HepG2 (cell line): ENCODE measurements around the gene HDGF. TPM values are rescaled to one million over a fixed set of nuclear protein-coding genes. Genes with fewer than 3 reads are reported as not detected.

Experiments used
- DNMT3B ChIP-seq: conservative IDR thresholded peaks from 2 replicates; pipeline ENCODE4 v1.6.1; 2016; ENCODE audit warnings: missing biosample characterization, control low read depth
- DR1 ChIP-seq: sonication (generic); formaldehyde crosslinking; IDR thresholded peaks from 2 replicates; pipeline ENCODE4 v1.8.0; 2021; ENCODE audit warnings: mild to moderate bottlenecking, missing genetic modification reagents, inconsistent platforms
- ELF3 ChIP-seq: IDR thresholded peaks from 2 replicates; pipeline ENCODE4 v1.6.1; 2016; ENCODE audit warnings: missing genetic modification reagents, missing compliant biosample characterization
- ELF4 ChIP-seq: sonication (generic); formaldehyde crosslinking; IDR thresholded peaks from 2 replicates; pipeline ENCODE4 v1.5.0; 2020; ENCODE audit warnings: missing genetic modification reagents, mild to moderate bottlenecking, moderate library complexity, borderline replicate concordance
- JUNB ChIP-seq: sonication (generic); formaldehyde crosslinking; IDR thresholded peaks from 2 replicates; pipeline ENCODE4 v1.8.0; 2022; ENCODE audit warnings: missing genetic modification reagents, mild to moderate bottlenecking, borderline replicate concordance
- KDM4B ChIP-seq: sonication (generic); formaldehyde crosslinking; IDR thresholded peaks from 2 replicates; pipeline ENCODE4 v1.4.0; 2020; ENCODE audit warnings: missing genetic modification reagents
- MYNN ChIP-seq: sonication (generic); formaldehyde crosslinking; IDR thresholded peaks from 2 replicates; pipeline ENCODE4 v1.4.0; 2020; ENCODE audit warnings: mild to moderate bottlenecking, low read depth, missing genetic modification reagents
- NCOA2 ChIP-seq: sonication (generic); formaldehyde crosslinking; IDR thresholded peaks from 2 replicates; pipeline ENCODE4 v1.8.0; 2022; ENCODE audit warnings: inconsistent platforms
- NCOA5 ChIP-seq: sonication (generic); formaldehyde crosslinking; IDR thresholded peaks from 2 replicates; pipeline ENCODE4 v1.4.0; 2020; ENCODE audit warnings: missing genetic modification reagents
- PAWR ChIP-seq: sonication (generic); formaldehyde crosslinking; IDR thresholded peaks from 2 replicates; pipeline ENCODE4 v1.4.0; 2020; ENCODE audit warnings: missing genetic modification reagents, mild to moderate bottlenecking, borderline replicate concordance
- PCBP1 ChIP-seq: fragments of 200-400 bp; formaldehyde crosslinking; IDR thresholded peaks from 2 replicates; pipeline ENCODE4 v1.6.1; 2017; ENCODE audit warnings: mild to moderate bottlenecking, low read depth, low read length, borderline replicate concordance
- PHF8 ChIP-seq: sonication (generic); formaldehyde crosslinking; IDR thresholded peaks from 2 replicates; pipeline ENCODE4 v1.5.0; 2020; ENCODE audit warnings: missing genetic modification reagents
- POGZ ChIP-seq: sonication (generic); formaldehyde crosslinking; IDR thresholded peaks from 2 replicates; pipeline ENCODE4 v1.4.0; 2020; ENCODE audit warnings: mild to moderate bottlenecking, missing genetic modification reagents
- POLR2G ChIP-seq: fragments of 200-400 bp; formaldehyde crosslinking; IDR thresholded peaks from 2 replicates; pipeline ENCODE4 v1.6.1; 2018; ENCODE audit warnings: mild to moderate bottlenecking, low read depth, low read length, moderate library complexity
- RXRB ChIP-seq: IDR thresholded peaks from 2 replicates; pipeline ENCODE4 v1.6.1; 2016; ENCODE audit warnings: borderline replicate concordance, missing genetic modification reagents, missing compliant biosample characterization
- SUZ12 ChIP-seq: fragments of 150-350 bp; IDR thresholded peaks from 2 replicates; pipeline ENCODE4 v1.6.1; 2014; ENCODE audit warnings: low read depth, low read length
- THAP11 ChIP-seq: IDR thresholded peaks from 2 replicates; pipeline ENCODE4 v1.6.1; 2016; ENCODE audit warnings: missing biosample characterization, missing genetic modification reagents
- YY1 ChIP-seq: IDR thresholded peaks from 2 replicates; pipeline ENCODE4 v1.6.1; 2011; ENCODE audit warnings: low read length, low read depth, moderate library complexity, mild to moderate bottlenecking; ENCODE audit not compliant: insufficient read depth, insufficient replicate concordance
- ZFP82 ChIP-seq: sonication (generic); formaldehyde crosslinking; IDR thresholded peaks from 2 replicates; pipeline ENCODE4 v1.5.1; 2020; ENCODE audit warnings: mild to moderate bottlenecking, missing genetic modification reagents, borderline replicate concordance
- ZMAT3 ChIP-seq: sonication (generic); formaldehyde crosslinking; conservative IDR thresholded peaks from 2 replicates; pipeline ENCODE4 v1.7.0; 2021; ENCODE audit warnings: missing genetic modification reagents
- ZNF121 ChIP-seq: sonication (generic); formaldehyde crosslinking; IDR thresholded peaks from 2 replicates; pipeline ENCODE4 v1.5.0; 2020; ENCODE audit warnings: mild to moderate bottlenecking, missing genetic modification reagents
- ZNF878 ChIP-seq: sonication (generic); formaldehyde crosslinking; IDR thresholded peaks from 2 replicates; pipeline ENCODE4 v1.8.1; 2023; ENCODE audit warnings: mild to moderate bottlenecking, missing genetic modification reagents, moderate library complexity
- ZSCAN22 ChIP-seq: sonication (generic); formaldehyde crosslinking; IDR thresholded peaks from 2 replicates; pipeline ENCODE4 v1.4.0; 2020; ENCODE audit warnings: mild to moderate bottlenecking, missing genetic modification reagents
- polyA plus RNA-seq, 8 experiments: library from polyadenylated mRNA; depleted of rRNA in 3 of 8; stranded (reverse) in 7 of 8; unstranded in 1 of 8; fragments of >200 nt; fragmentation: Illumina TruSeq in 4 of 8; extraction: Trizol in 4 of 8; gene quantifications; 2 replicates each; pipeline versions ENCODE4 v1.2.1 to v1.2.3, GENCODE V29; 2011 to 2016; ENCODE audit warnings: low read depth in 4 of 8, missing spikeins in 1 of 8, mixed read lengths in 1 of 8; ENCODE audit not compliant: insufficient read depth in 1 of 8
- total RNA-seq, 5 experiments: library from RNA; depleted of rRNA; stranded (reverse); fragments of >200 nt; fragmentation: Illumina TruSeq; extraction: Trizol; gene quantifications; 2 replicates each; pipeline ENCODE4 v1.2.3, GENCODE V29; 2016; ENCODE audit warnings: low read depth in 1 of 5
- TF ChIP-seq, protein P1 (sequence below): sonication (generic); formaldehyde crosslinking; IDR thresholded peaks from 2 replicates; pipeline ENCODE4 v1.9.0; 2021; ENCODE audit warnings: missing genetic modification reagents, borderline replicate concordance
- TF ChIP-seq, protein P2 (sequence below): IDR thresholded peaks from 2 replicates; pipeline ENCODE4 v1.6.1; 2016; ENCODE audit warnings: missing genetic modification reagents, missing compliant biosample characterization
- TF ChIP-seq, protein P3 (sequence below): sonication (generic); formaldehyde crosslinking; IDR thresholded peaks from 2 replicates; pipeline ENCODE4 v1.5.1; 2020; ENCODE audit warnings: missing genetic modification reagents, mild to moderate bottlenecking, borderline replicate concordance
- TF ChIP-seq, protein P4 (sequence below): sonication (generic); formaldehyde crosslinking; IDR thresholded peaks from 2 replicates; pipeline ENCODE4 v1.8.1; 2023; ENCODE audit warnings: mild to moderate bottlenecking, missing genetic modification reagents

HDGF gene
- total and polyA plus RNA-seq, 2 of the 13 experiments (the other 11 are each of a cell fraction or from before 2014, with no cell fraction given): 156 to 196 TPM

- TF ChIP-seq NCOA5 (CRISPR knock-in tag) (no peak), PAWR (CRISPR knock-in tag) (no peak), MYNN (CRISPR knock-in tag) (no peak), PCBP1 (peak; percentile 52; the same call in 1 of the 2 replicates), NCOA2 (CRISPR knock-in tag) (0 out of 2 replicates have a peak, but pooled peaks have one; percentile 35), ZMAT3 (no peak), ZFP82 (CRISPR knock-in tag) (no peak), SUZ12 (peak; percentile 99), ELF4 (peak; percentile 81), ZNF878 (CRISPR knock-in tag) (no peak), DNMT3B (CRISPR knock-in tag) (peak; percentile 29; the same call in 1 of the 2 replicates), POLR2G (peak; percentile 73), JUNB (CRISPR knock-in tag) (no peak), RXRB (CRISPR knock-in tag) (peak; percentile 45; the same call in 1 of the 2 replicates), KDM4B (CRISPR knock-in tag) (0 out of 2 replicates have a peak, but pooled peaks have one; percentile 20), YY1 (peak; percentile 95), POGZ (CRISPR knock-in tag) (peak; percentile 37), ZNF121 (0 out of 2 replicates have a peak, but pooled peaks have one; percentile 29), PHF8 (CRISPR knock-in tag) (peak; percentile 100), THAP11 (CRISPR knock-in tag) (peak; percentile 98), DR1 (0 out of 2 replicates have a peak, but pooled peaks have one; percentile 40), ZSCAN22 (CRISPR knock-in tag) (no peak), ELF3 (CRISPR knock-in tag) (peak; percentile 58)
- TF ChIP-seq, protein P1, sequence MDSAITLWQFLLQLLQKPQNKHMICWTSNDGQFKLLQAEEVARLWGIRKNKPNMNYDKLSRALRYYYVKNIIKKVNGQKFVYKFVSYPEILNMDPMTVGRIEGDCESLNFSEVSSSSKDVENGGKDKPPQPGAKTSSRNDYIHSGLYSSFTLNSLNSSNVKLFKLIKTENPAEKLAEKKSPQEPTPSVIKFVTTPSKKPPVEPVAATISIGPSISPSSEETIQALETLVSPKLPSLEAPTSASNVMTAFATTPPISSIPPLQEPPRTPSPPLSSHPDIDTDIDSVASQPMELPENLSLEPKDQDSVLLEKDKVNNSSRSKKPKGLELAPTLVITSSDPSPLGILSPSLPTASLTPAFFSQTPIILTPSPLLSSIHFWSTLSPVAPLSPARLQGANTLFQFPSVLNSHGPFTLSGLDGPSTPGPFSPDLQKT (CRISPR knock-in tag): peak; percentile 78; the same call in 1 of the 2 replicates
- TF ChIP-seq, protein P2, sequence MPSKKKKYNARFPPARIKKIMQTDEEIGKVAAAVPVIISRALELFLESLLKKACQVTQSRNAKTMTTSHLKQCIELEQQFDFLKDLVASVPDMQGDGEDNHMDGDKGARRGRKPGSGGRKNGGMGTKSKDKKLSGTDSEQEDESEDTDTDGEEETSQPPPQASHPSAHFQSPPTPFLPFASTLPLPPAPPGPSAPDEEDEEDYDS (CRISPR knock-in tag): peak; percentile 47
- TF ChIP-seq, protein P3, sequence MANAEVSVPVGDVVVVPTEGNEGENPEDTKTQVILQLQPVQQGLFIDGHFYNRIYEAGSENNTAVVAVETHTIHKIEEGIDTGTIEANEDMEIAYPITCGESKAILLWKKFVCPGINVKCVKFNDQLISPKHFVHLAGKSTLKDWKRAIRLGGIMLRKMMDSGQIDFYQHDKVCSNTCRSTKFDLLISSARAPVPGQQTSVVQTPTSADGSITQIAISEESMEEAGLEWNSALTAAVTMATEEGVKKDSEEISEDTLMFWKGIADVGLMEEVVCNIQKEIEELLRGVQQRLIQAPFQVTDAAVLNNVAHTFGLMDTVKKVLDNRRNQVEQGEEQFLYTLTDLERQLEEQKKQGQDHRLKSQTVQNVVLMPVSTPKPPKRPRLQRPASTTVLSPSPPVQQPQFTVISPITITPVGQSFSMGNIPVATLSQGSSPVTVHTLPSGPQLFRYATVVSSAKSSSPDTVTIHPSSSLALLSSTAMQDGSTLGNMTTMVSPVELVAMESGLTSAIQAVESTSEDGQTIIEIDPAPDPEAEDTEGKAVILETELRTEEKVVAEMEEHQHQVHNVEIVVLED (CRISPR knock-in tag): peak; percentile 92
- TF ChIP-seq, protein P4, sequence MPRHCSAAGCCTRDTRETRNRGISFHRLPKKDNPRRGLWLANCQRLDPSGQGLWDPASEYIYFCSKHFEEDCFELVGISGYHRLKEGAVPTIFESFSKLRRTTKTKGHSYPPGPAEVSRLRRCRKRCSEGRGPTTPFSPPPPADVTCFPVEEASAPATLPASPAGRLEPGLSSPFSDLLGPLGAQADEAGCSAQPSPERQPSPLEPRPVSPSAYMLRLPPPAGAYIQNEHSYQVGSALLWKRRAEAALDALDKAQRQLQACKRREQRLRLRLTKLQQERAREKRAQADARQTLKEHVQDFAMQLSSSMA (CRISPR knock-in tag): peak; percentile 99
Measured at GRCh38 chr1:156767101-156767878, 15.8 kb upstream of the HDGF start, which contains the start of gene PRCC (continued).
